HS-27A (cell line): Measurements from ENCODE around the gene FAM241B.

Experiments used
- DNase-seq: peaks from one replicate; pipeline ENCODE4 v3.0.0-alpha.2; 2012; ENCODE audit warnings: low read depth, missing footprints

FAM241B gene

GRCh38 chr10:69629897-69630650, at the start of gene FAM241B:
TSS of gene FAM241B (plus strand) at chr10:69630247. CDS start at chr10:69631744, 1,497 bp downstream.
- no peak for DNase-seq

- DNase-seq = no peak
Observed at GRCh38 chr10:69580435-69580834, 49.6 kb upstream of the FAM241B start.

- DNase-seq = no peak
Observed at GRCh38 chr10:69583106-69583505, 46.9 kb upstream of the FAM241B start.

- DNase-seq = no peak
Observed at GRCh38 chr10:69584624-69585023, 45.4 kb upstream of the FAM241B start.

GRCh38 chr10:69588358-69588757, 41.7 kb upstream of the FAM241B start:
- no peak for DNase-seq

GRCh38 chr10:69600761-69601330, 29.2 kb upstream of the FAM241B start:
- no peak for DNase-seq

- no peak for DNase-seq
Observed at GRCh38 chr10:69609077-69609476, 21.0 kb upstream of the FAM241B start.

- no peak for DNase-seq
Observed at GRCh38 chr10:69612760-69613159, 17.3 kb upstream of the FAM241B start.

GRCh38 chr10:69614130-69614529, 15.9 kb upstream of the FAM241B start:
- no peak for DNase-seq

GRCh38 chr10:69616358-69616757, 13.7 kb upstream of the FAM241B start:
- DNase-seq = no peak

GRCh38 chr10:69618746-69619145, 11.3 kb upstream of the FAM241B start:
- no peak for DNase-seq

GRCh38 chr10:69619626-69620025, 10.4 kb upstream of the FAM241B start:
- DNase-seq = no peak

- no peak for DNase-seq
Observed at GRCh38 chr10:69620625-69621024, 9.4 kb upstream of the FAM241B start.

GRCh38 chr10:69624245-69624786, 5.7 kb upstream of the FAM241B start:
- DNase-seq = no peak

GRCh38 chr10:69626826-69627225, 3.2 kb upstream of the FAM241B start:
- DNase-seq = no peak

GRCh38 chr10:69628891-69629290, 1.2 kb upstream of the FAM241B start:
- no peak for DNase-seq

- DNase-seq = no peak
Observed at GRCh38 chr10:69629519-69629896, 539 bp upstream of the FAM241B start.

- no peak for DNase-seq
Observed at GRCh38 chr10:69630651-69631400, 779 bp downstream of the FAM241B start.

GRCh38 chr10:69631566-69631965, 1.5 kb downstream of the FAM241B start:
- DNase-seq = no peak

GRCh38 chr10:69632516-69633199, 2.6 kb downstream of the FAM241B start:
- DNase-seq = no peak

- DNase-seq = no peak
Observed at GRCh38 chr10:69633673-69634635, 3.9 kb downstream of the FAM241B start.
